DMS114 treated with DMSO at 0.1 percent for 48 hours (cell line): Measurements from ENCODE around the gene GRAMD1B.
"Not testable (repeated sequence)": the region's sequence is repeated elsewhere in the genome, so short reads cannot be mapped to it uniquely, and the experiment has no call there.

Experiments
- DNase-seq: peaks from one replicate; lab custom pipeline; 2025; ENCODE audit not compliant: unreplicated experiment; lab: John Stamatoyannopoulos, UW

The GRAMD1B gene

GRCh38 chr11:123562158-123562557 is 132.1 kb downstream of the GRAMD1B start:
- no peak for DNase-seq

GRCh38 chr11:123562829-123563228 is 132.8 kb downstream of the GRAMD1B start:
- DNase-seq: no peak

GRCh38 chr11:123564221-123564620 is 134.2 kb downstream of the GRAMD1B start:
- DNase-seq: no peak

- no peak for DNase-seq
Observed at GRCh38 chr11:123566852-123567251, 136.8 kb downstream of the GRAMD1B start.

- no peak for DNase-seq
Observed at GRCh38 chr11:123567466-123567865, 137.4 kb downstream of the GRAMD1B start.

GRCh38 chr11:123568367-123568870 is 138.3 kb downstream of the GRAMD1B start:
- no peak for DNase-seq

- no peak for DNase-seq
Observed at GRCh38 chr11:123569393-123569792, 139.3 kb downstream of the GRAMD1B start.

- DNase-seq: no peak
Observed at GRCh38 chr11:123570939-123571580, 141.0 kb downstream of the GRAMD1B start.

- DNase-seq: not testable (repeated sequence)
Observed at GRCh38 chr11:123572791-123573190, 142.7 kb downstream of the GRAMD1B start.

GRCh38 chr11:123573286-123573685 is 143.2 kb downstream of the GRAMD1B start:
- no peak for DNase-seq

GRCh38 chr11:123575441-123575840 is 145.4 kb downstream of the GRAMD1B start:
- DNase-seq: no peak

GRCh38 chr11:123576082-123576481 is 146.0 kb downstream of the GRAMD1B start:
- no peak for DNase-seq

- DNase-seq: no peak
Observed at GRCh38 chr11:123576501-123576900, 146.4 kb downstream of the GRAMD1B start.

- peak; percentile 2 for DNase-seq
Observed at GRCh38 chr11:123577081-123577598, 147.1 kb downstream of the GRAMD1B start.

- DNase-seq: no peak
Observed at GRCh38 chr11:123578778-123579481, 148.9 kb downstream of the GRAMD1B start.

GRCh38 chr11:123579482-123579812 is 149.4 kb downstream of the GRAMD1B start:
- no peak for DNase-seq

GRCh38 chr11:123580137-123580536 is 150.1 kb downstream of the GRAMD1B start:
- no peak for DNase-seq

- peak; percentile 3 for DNase-seq
Observed at GRCh38 chr11:123580557-123581275, 150.6 kb downstream of the GRAMD1B start.

- DNase-seq: no peak
Observed at GRCh38 chr11:123581651-123582399, 151.8 kb downstream of the GRAMD1B start.

GRCh38 chr11:123582992-123583504 is 153.0 kb downstream of the GRAMD1B start:
- DNase-seq: no peak

GRCh38 chr11:123584186-123584585 is 154.1 kb downstream of the GRAMD1B start:
- no peak for DNase-seq
